Transverse colon (tissue), 3 donors: ENCODE measurements around the gene CD59.

ENCODE experiments used
- EP300 ChIP-seq: sonication (generic); formaldehyde crosslinking; IDR thresholded peaks from one replicate; pipeline ENCODE4 v1.6.1; 2017; ENCODE audit warnings: antibody characterized with exemption, low read depth
- POLR2A ChIP-seq: fragments of 450-650 bp; IDR thresholded peaks from one replicate; pipeline ENCODE4 v1.6.1; 2016; ENCODE audit warnings: antibody characterized with exemption, mild to moderate bottlenecking, moderate library complexity
- TF ChIP-seq, protein P1 (sequence below), 5 experiments: fragments of 200-600 bp in 3 of 5; fragments of 450-650 bp in 2 of 5; sonication (generic) in 3 of 5; IDR thresholded peaks; 1 replicate in 2 of 5; 2 replicates in 3 of 5; pipeline ENCODE4 v1.5.1; 2016 to 2017; ENCODE audit warnings: antibody characterized with exemption in 5 of 5, inconsistent platforms in 3 of 5, mild to moderate bottlenecking in 2 of 5, moderate library complexity in 1 of 5

DNA sequence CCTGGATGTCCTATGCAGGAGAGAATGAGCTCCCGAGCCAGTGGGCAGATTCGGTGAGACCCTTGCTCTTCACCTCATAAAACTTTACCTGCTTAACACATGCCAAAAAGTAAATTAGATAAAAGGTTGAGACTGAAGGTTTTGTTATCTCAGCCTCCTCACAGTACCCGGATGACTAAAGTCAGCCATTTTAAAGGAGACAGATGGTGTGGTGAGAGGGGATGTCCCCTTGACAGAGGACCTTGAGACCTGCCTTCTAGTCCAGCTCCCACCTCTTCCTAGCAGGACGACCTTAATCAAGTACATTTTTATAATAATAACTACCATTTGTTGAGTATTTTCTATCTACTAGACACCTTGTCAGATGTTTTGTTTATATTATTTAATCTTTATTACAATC lies 75.3 kb downstream of the CD59 start:
- TF ChIP-seq, protein P1, sequence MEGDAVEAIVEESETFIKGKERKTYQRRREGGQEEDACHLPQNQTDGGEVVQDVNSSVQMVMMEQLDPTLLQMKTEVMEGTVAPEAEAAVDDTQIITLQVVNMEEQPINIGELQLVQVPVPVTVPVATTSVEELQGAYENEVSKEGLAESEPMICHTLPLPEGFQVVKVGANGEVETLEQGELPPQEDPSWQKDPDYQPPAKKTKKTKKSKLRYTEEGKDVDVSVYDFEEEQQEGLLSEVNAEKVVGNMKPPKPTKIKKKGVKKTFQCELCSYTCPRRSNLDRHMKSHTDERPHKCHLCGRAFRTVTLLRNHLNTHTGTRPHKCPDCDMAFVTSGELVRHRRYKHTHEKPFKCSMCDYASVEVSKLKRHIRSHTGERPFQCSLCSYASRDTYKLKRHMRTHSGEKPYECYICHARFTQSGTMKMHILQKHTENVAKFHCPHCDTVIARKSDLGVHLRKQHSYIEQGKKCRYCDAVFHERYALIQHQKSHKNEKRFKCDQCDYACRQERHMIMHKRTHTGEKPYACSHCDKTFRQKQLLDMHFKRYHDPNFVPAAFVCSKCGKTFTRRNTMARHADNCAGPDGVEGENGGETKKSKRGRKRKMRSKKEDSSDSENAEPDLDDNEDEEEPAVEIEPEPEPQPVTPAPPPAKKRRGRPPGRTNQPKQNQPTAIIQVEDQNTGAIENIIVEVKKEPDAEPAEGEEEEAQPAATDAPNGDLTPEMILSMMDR (IDR thresholded peaks at IDR 0.05), result no peak
- no peak for TF ChIP-seq EP300
- TF ChIP-seq POLR2A, result no peak
